ENCODE data around the gene SP1.
"Not testable (repeated sequence)": the region's sequence is repeated elsewhere in the genome, so short reads cannot be mapped to it uniquely, and the experiment has no call there.

DNA sequence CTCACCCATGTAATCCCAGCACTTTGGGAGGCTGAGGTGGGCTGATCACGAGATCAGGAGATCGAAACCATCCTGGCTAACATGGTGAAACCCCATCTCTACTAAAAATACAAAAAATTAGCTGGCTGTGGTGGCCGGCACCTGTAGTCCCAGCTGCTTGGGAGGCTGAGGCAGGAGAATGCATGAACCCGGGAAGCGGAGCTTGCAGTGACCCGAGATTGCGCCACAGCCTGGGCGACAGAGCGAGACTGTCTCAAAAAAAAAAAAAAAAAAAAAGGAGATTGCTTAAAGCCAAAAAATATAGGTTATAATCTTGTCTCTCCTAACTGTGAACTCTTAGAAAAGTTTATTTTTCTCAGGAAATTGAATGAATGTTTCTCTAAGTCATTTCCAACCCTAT lies 55.4 kb downstream of the SP1 start:
- TF ChIP-seq CTCF (IDR thresholded peaks at IDR 0.05; ENCODE audit: poor library complexity, severe bottlenecking); EZH2 (IDR thresholded peaks at IDR 0.05; ENCODE audit: borderline replicate concordance, insufficient read depth, low read length, poor library complexity, severe bottlenecking); TAF1 (IDR thresholded peaks at IDR 0.05; ENCODE audit: low read depth): not testable (repeated sequence)

All from neural cell (in vitro differentiated cells).